Psoas muscle (tissue), 8 donors: Measurements from ENCODE around the gene UBC. TPM values are rescaled to one million over a fixed set of nuclear protein-coding genes. Genes with fewer than 3 reads are reported as not detected.
"Not testable (repeated sequence)": the region's sequence is repeated elsewhere in the genome, so short reads cannot be mapped to it uniquely, and the experiment has no call there.

Source experiments
- ATAC-seq, 4 donors: fragments of 200-7000 bp; cut with Tn5 transposase; one replicate each; pipeline ENCODE4 v1.9.1; 2020; ENCODE audit warnings: moderate library complexity in 3 of 4, mild to moderate bottlenecking in 2 of 4
- DNase-seq, 2 donors: peaks; one replicate each; pipeline ENCODE4 v3.0.0-alpha.2; 2020
- H3K27ac ChIP-seq: fragments of 200-600 bp; one replicate; pipeline ENCODE4 v1.8.0; 2022
- H3K27me3 ChIP-seq, 3 donors: fragments of 200-600 bp in 1 of 3; one replicate each; pipeline versions ENCODE4 v1.6.1 to v1.8.0; 2013 to 2022; ENCODE audit warnings: low read length in 2 of 3, mild to moderate bottlenecking in 2 of 3, moderate library complexity in 1 of 3; ENCODE audit not compliant: insufficient read depth in 3 of 3
- H3K36me3 ChIP-seq, 2 donors: fragments of 200-600 bp in 1 of 2; one replicate each; pipeline versions ENCODE4 v1.6.1 to v1.8.0; 2013 to 2022; ENCODE audit warnings: low read depth in 1 of 2, mild to moderate bottlenecking in 1 of 2, moderate library complexity in 1 of 2; ENCODE audit not compliant: insufficient read depth in 1 of 2
- H3K4me1 ChIP-seq: fragments of 200-600 bp; one replicate; pipeline ENCODE4 v1.8.0; 2022
- H3K4me3 ChIP-seq: fragments of 200-600 bp; one replicate; pipeline ENCODE4 v1.8.0; 2022; ENCODE audit warnings: mild to moderate bottlenecking
- H3K9me3 ChIP-seq: fragments of 200-600 bp; one replicate; pipeline ENCODE4 v1.8.0; 2022
- CTCF ChIP-seq: fragments of 200-600 bp; IDR thresholded peaks from one replicate; pipeline ENCODE4 v1.8.0; 2022; ENCODE audit warnings: antibody characterized with exemption
- WGBS, 3 donors: extraction: QIAGEN DNeasy Blood & Tissue Kit; methylation state at CpG; one replicate each; pipeline versions ENCODE4 v1.1.6 to v1.1.7; 2013; 5-methylcytosine and 5-hydroxymethylcytosine counted together
- intact Hi-C, 2 donors: fragments of 100-400 bp; cut with DNase I; formaldehyde crosslinking; loops; one replicate each; pipeline versions ENCODE4 v1.11.0 to v1.14.2; 2022
- polyA plus RNA-seq, 3 donors: library from polyadenylated mRNA; stranded (reverse); fragments of 200-250 nt; gene quantifications; one replicate each; pipeline ENCODE4 v1.2.3, GENCODE V29; 2013
- total RNA-seq, 4 donors: library from RNA; stranded (reverse); fragmentation: NEBNext Ultra II Directional in 2 of 4; extraction: Animal tissue kit (Norgen Biotek cat#: 25700) in 2 of 4; gene quantifications; one replicate each; pipeline versions ENCODE4 v1.2.1 to v1.2.4, GENCODE V29; 2021 to 2023
- donor health status: healthy with polysubstance abuse.
- donor health status: DM: no; HTN: no; CAD: no; lungs with moderate emphysema.
- donor health status: Bipolar disorder and iron deficiency.
- donor health status: healthy.
- donor health status: DM: yes; HTN: yes; CAD: no.
- donor health status: DM: no; HTN: no; CAD: no.
- donor health status: DM: no; HTN: no; CAD: no.
- donor health status: DM: yes; HTN: yes; CAD: no.

The UBC gene
- total and polyA plus RNA-seq, 7 donors: 2,036 to 18,039 (median 2,719) TPM

GRCh38 chr12:124902916-124903315 is 11.5 kb downstream of the UBC start:
- H3K27ac ChIP-seq: no peak overlapping the region
- no peak for ATAC-seq
- peaks cover 12% of the 10 kb centered on the region for H3K4me1 ChIP-seq
- no peak overlapping the region for H3K4me3 ChIP-seq
- TF ChIP-seq CTCF: no peak
- 93 to 98% (median 94%) methylated on average over 6 of the region's 6 CpGs for WGBS, 3 donors
- no peaks in the 10 kb centered on the region for H3K9me3 ChIP-seq
- intact Hi-C loops: loop anchor here in 1 of 2 donors (5.0 kb wide), 1 partner anchor 866 kb away; no protein-coding TSS in a partner anchor
- no peaks in the 10 kb centered on the region for H3K36me3 ChIP-seq
- DNase-seq: peak in 1 of 2 donors; percentile 19
- H3K27me3 ChIP-seq: no peaks in the 10 kb centered on the region

GRCh38 chr12:124901003-124901402 is 13.4 kb downstream of the UBC start:
- Histone ChIP-seq H3K4me1 (peaks cover 8% of the 10 kb centered on the region), H3K36me3 (no peaks in the 10 kb centered on the region), H3K9me3 (no peaks in the 10 kb centered on the region), H3K27me3 (no peaks in the 10 kb centered on the region), H3K27ac (no peak overlapping the region), H3K4me3 (no peak overlapping the region)
- ATAC-seq: peak in 2 of 4 donors; percentile 31 to 58
- intact Hi-C loops: loop anchor here in 1 of 2 donors (5.0 kb wide), 1 partner anchor 864 kb away; no protein-coding TSS in a partner anchor
- 45 to 54% (median 54%) methylated on average over 3 of the region's 3 CpGs for WGBS, 3 donors
- TF ChIP-seq CTCF: no peak
- DNase-seq: no peak

GRCh38 chr12:124900345-124900795 is 14.1 kb downstream of the UBC start:
- not testable (repeated sequence) for H3K4me3 ChIP-seq, DNase-seq, H3K9me3 ChIP-seq, H3K27me3 ChIP-seq, H3K36me3 ChIP-seq, ATAC-seq, H3K27ac ChIP-seq, H3K4me1 ChIP-seq
- intact Hi-C loops: loop anchor here in 1 of 2 donors (5.0 kb wide), 1 partner anchor 863 kb away; no protein-coding TSS in a partner anchor
- 80 to 89% (median 85%) methylated on average over 8 of the region's 8 CpGs for WGBS, 3 donors

GRCh38 chr12:124898923-124899294 is 15.5 kb downstream of the UBC start:
- ATAC-seq (no peak), DNase-seq (no peak)
- Histone ChIP-seq H3K4me3 (no peak overlapping the region), H3K4me1 (no peaks in the 10 kb centered on the region), H3K27ac (no peak overlapping the region), H3K36me3 (no peaks in the 10 kb centered on the region), H3K27me3 (no peaks in the 10 kb centered on the region), H3K9me3 (no peaks in the 10 kb centered on the region)
- no peak for TF ChIP-seq CTCF
- 18 to 32% (median 28%) methylated on average over 5 of the region's 5 CpGs for WGBS, 3 donors
- intact Hi-C loops: loop anchor here in 1 of 2 donors (10.0 kb wide), 1 partner anchor 94 kb away; no protein-coding TSS in a partner anchor

- WGBS, 3 donors: 15 to 28% (median 16%) methylated on average over 17 to 18 of the region's 18 CpGs
- intact Hi-C loops: loop anchor here in 1 of 2 donors (10.0 kb wide), 1 partner anchor 94 kb away; no protein-coding TSS in a partner anchor
These were observed 16.1 kb downstream of the UBC start for GRCh38 chr12:124898200-124898922.

More at GRCh38 chr12:124898200-124898922, 16.1 kb downstream of the UBC start:
- peak in 1 of 2 donors; percentile 75 for DNase-seq
- Histone ChIP-seq H3K4me1 (no peaks in the 10 kb centered on the region), H3K9me3 (no peaks in the 10 kb centered on the region), H3K4me3 (no peak overlapping the region), H3K27ac (no peak overlapping the region), H3K36me3 (no peaks in the 10 kb centered on the region), H3K27me3 (no peaks in the 10 kb centered on the region)
- ATAC-seq: peak; percentile 51 to 76 (median 62)
- TF ChIP-seq CTCF: peak; percentile 43
